Activated T-cell treated with anti-CD3 and anti-CD28 coated beads for 1 hour (primary cell): ENCODE measurements around the gene RARA.

Source experiments
- DNase-seq: peaks from one replicate; pipeline ENCODE4 v3.0.0-alpha.2; 2020; ENCODE audit warnings: low read depth

The RARA gene

DNA sequence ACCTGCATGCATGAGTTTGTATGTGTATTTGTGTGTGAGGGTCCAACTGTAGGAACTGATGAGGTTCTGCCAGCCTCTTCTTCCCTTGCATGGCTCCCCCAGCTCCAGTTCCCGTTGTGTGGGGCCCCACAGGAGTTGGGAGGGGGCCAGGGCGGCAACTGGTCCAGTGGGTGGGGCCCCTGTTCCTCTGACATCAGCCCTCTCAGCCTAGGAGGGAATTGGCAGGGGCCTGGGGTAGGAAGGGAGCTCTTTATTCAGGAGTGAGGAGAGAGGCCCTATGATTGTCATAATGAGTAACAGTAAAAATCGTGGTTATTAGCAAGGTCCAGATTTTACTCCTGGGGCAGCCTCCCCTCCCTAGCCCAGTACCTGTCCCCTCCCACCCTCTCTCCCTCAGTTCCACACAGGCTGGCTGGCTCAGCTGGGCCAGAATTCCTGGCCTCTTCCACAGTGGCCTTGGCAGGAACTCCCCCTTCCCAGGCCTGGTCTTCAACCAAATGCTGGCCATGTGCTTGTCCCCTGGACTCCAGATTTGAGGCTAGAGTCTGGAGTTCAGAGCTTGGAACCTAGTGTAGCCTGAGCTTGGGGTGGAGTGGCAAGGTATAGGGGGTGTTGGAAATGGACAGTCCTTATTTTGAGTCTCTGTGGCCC, 18.9 kb downstream of the RARA start:
- DNase-seq = no peak

- no peak for DNase-seq
Measured at GRCh38 chr17:40328386-40328766, 19.4 kb downstream of the RARA start.

GRCh38 chr17:40329839-40330794, 21.1 kb downstream of the RARA start:
- no peak for DNase-seq

GRCh38 chr17:40330850-40331470, 22.0 kb downstream of the RARA start:
- DNase-seq = no peak

DNA sequence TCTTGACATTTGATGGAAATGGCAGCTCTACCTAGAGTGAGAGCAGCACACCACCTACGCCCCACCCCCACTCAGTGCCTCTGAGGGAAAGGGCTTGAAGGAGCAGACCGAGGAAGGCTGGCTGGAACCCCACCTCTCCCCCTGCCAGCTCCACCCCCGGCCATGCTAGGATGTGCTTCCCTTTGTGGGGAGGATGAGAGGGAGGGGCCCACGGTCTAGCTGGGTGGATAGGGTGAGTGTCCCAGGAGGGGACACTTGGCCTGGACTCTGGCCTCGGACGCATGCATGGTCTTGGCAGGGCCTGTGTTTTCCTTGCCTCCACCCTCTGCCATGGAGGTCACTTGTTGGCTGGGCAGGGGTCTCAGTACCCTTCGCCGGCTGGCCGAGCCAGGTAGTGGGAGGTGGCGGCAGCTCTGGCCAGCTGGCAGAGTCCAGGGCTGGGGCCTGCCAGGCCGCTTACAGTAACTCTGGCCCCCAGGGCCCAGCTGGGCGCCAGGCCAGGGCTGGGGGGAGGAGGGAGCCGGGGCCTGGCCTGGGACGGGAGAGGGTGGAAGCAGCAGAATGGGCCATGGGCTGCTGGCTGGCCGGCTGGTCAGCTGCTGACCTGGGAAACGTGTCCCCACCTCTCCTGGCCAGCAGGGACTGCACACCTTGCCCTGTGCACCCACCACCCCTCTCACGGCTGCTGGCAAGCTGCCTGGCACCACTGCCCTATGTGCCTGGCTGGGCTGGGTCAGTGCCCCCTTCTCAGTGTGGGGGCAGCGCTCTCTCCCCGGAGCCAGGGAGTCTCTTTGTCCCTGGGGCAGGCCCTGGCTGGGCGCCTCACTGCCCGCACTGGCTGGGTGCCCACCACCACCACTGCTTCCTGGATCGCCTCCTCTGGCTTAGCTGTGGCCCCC, 23.0 kb downstream of the RARA start:
- DNase-seq = no peak

DNA sequence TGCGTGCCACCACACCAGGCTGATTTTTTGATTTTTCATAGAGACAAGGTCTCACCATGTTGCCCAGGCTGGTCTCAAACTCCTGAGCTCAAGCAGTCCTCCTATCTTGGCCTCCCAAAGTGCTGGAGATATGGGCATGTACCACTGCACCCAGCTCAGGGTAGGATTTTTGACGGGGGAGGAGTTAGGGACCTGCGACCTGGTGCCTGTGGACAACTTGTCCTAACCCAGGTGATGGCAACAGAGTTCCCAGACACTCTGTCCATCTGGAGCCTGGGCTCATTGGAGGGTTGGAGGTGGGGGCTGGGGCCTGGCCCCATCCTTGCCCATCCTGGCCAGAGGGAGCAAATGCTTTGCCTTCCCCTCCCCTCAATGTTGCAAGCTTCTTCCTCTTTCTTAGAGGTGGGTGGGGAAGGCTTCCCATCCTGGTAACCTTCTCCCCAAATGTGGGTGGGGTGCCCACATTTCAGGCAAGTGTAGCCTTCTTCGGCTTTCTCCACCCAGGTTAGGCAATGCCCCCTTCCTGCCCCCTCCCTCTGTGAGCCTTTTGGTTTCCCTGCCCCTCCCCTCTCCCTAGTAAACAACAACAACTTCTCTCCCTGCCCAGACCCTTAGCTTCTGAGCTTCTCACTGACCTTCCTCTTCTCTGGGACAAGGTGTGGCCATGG, 24.9 kb downstream of the RARA start:
- no peak for DNase-seq

DNA sequence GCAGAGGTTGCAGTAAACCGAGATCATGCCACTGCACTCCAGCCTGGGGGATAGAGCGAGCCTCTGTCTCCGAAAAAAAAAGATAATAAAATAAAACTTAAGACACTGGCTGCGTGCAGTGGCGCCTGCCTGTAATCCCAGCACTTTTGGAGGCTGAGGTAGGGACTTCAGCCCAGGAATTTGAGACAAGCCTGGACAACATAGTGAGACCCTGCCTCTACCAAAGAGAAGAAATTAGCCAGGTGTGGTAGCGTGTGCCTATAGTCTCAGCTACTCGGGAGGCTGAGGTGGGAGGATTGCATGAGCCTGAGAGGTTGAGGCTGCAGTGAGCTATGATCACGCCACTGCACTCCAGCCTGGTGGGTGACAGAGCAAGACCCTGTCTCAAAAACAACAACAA, 26.6 kb downstream of the RARA start:
- DNase-seq = no peak

DNA sequence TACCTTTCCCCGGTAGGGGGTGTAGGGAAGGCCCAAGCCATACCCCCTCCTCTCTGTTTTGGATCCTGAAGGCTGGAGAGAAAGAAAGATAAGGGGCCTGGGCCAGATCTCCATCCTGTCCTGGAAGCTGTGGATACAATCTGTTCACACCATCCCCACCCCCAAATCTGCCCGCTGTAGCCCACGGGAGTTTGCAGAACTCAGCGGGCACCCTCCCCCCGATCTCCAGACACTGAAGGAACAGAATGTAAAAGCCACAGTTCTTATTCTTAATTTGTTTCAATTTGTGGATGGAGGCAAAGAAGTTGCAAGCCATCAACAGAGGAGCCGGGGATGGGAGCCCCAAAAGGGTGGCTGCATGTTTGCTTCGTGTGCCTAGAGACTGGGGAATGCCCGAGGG, 28.4 kb downstream of the RARA start:
- DNase-seq = no peak

DNA sequence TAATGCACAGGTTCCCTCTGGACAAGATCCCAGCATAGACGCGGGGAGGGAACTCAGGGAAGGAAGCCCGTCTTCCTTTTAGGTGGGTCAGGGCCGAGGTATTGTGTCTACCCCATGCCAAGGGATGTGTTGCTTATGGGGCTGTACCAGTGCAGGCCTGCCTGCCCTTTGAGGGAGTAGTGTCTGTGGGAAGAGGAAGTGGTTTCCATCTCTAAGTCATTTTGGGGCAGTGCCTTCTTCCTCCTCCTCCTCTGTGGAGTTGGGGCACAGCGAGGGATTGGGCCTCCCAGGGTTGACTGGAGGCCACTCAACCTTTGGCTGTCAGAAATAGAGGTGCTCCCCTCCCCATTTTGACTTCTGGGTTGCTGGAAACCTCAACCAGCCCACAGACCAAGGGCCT, 29.1 kb downstream of the RARA start:
- no peak for DNase-seq

- DNase-seq = no peak
Measured at GRCh38 chr17:40338941-40339649, 30.1 kb downstream of the RARA start.

- DNase-seq = no peak
Measured at GRCh38 chr17:40340327-40340726, 31.3 kb downstream of the RARA start.

GRCh38 chr17:40340880-40341807, 32.2 kb downstream of the RARA start:
- DNase-seq = peak; percentile 79

DNA sequence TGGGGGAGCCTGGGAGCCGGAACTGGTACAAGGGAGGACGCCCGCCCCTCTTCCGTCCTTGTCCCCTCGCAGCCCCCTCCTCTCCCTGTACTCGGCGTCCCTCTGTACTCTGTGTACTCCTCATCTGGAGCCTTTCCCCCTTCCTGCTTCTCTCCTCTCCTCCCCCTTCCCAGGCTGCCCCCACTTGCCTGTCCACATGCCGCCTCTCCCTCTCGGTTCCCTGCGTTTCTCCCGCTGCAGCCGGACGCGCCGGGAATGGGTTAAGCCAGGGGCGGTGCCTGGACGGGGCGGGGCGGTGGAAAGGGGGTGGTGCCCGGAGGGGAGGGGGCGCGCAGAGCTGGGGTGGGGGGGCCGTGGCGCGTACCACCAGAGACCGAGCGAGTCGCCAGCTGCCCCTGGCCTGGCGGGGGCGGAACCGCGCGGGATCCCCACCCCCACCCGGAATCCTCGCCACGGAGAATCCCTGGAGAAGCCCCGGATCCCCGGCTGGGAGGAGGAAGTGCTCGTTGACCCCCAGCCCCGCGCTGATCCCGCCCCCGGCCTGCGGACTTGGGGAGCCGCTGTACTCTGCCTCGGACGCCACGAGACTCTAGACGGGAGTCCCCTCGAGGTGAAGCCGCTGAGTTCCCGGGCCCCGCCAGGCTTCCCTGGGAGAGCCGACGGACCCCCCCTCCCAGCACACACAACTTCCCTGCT, 33.0 kb downstream of the RARA start:
- no peak for DNase-seq

- no peak for DNase-seq
Measured at GRCh38 chr17:40342504-40343218, 33.7 kb downstream of the RARA start.

DNA sequence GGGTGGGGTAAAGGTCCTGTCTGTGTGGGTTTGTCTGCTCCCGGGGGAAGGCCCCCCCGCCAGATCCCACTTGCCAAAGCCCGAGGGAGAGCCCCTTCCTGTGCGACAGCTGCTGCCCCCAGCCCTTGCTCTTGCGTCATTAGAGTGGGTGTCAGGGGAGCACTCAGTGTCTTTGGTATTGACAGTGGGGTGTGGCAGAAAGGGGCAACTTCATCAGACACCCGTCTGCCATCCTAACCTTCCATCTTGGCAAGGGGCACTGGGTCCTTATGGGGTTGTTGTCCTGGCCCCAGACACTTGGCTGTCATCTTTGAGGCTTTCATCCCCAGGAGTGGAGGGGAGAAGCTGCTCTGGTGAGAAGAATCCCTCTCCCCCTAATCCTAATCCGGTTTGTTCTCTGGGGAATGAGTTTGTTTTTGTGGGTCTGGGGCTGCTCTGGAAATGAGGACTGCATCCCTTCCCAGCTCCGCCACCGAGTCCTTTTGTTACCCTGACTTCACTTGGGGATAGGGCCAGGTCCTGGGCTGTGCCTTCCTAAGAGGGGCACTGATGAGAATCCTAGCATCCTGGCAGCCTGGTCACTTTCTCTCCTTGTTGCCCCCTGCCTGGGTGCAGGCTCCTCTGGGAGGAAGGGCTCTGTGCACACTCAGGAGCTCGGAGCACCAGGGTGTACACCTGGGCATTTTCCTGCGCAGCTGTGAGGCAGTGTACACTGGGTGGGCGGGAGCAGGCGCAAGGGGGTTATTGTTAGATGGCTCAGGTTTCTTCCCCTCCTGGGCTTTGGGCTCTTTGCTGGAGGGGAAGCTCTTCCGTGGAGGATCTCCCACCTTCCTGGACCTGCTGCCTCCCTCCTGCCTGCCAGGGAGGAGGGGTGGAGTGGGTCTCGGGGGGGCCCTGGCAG, 34.5 kb downstream of the RARA start:
- no peak for DNase-seq

DNA sequence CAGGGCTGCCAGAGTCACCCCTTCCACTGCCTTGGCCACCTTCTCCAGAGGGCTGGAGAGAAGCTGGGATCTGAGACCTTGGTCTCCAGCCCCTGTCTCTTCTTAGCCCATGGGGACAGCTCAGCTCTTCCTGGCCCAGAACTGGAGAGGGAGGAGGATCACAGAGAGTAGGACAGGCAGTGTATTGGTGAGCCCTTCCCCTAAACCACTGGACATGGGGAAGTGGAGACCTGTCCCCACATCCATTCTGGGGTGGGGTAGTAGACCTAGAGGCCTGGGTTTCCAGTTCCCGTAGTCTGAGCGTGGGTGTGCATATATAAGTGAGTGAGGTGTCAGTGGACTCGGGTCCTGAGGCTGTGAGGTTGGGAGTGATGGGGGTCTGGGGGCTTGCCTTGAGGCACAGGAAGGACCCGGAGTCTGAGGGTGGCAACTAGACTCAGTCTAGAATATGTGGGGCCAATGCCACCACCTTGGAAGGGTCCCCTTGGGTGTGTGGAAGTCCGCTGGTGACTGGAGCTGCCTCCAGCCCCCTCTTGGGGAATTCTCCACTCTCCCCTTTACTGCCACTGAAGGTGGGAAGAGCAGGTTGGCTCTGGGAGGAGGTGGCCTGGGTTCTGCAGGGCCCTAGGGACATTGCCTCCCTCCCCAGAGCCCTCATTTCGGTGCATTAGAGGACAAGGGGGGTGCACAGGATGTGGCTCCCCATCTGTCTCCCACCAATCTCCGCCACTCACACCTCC, 35.6 kb downstream of the RARA start:
- no peak for DNase-seq
